LHCN-M2 (cell line): ENCODE results near the gene USP48. TPM values are rescaled to one million over a fixed set of nuclear protein-coding genes. Genes with fewer than 3 reads are reported as not detected.

Experiments used
- DNase-seq: peaks from one replicate; pipeline ENCODE4 v3.0.0-alpha.2; 2012; ENCODE audit warnings: low read depth
- total RNA-seq: library from RNA; depleted of rRNA; stranded (reverse); fragments of >200 nt; gene quantifications from 2 replicates; pipeline ENCODE4 v1.2.3, GENCODE V29; 2014

The USP48 gene
- total RNA-seq, 1 experiment from 2014 or later, result 25.1 TPM

DNA sequence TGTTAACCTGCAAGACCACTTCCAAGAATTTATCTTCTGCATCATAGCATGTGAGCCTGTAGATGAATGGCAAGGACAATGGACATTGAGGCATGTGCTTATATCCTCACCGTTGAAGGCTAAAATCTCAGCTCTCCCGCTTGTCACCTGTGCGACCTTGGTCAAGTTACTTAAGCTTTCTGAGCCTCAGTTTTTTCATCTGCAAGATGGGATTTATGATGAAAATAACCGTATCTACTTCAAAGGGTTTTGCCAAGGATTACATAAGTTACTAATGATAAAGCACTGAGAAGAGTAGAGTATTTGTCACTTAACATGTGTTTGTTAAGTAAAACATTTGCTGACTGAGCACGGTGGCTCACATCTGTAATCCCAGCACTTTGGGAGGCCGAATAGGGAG is 128.7 kb downstream of the USP48 start:
- no peak for DNase-seq

DNA sequence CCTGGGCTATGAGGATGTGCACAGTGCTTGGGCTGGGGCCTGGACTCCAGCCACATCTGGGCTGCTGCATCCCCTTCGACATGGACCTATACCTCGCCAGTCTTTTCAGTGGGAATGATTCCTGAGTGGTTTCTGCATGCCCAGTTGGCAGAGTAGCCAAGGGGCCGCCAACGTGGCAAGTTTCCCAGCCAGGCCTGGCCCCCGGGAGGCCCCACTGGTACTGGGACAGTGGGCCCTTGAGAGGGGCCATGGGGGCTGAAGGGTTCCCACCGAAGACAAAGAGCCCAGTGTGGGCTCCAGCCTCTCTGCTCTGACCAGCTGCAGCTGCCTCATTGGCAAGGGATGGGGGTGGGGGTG is 129.2 kb downstream of the USP48 start:
- DNase-seq, result no peak

DNA sequence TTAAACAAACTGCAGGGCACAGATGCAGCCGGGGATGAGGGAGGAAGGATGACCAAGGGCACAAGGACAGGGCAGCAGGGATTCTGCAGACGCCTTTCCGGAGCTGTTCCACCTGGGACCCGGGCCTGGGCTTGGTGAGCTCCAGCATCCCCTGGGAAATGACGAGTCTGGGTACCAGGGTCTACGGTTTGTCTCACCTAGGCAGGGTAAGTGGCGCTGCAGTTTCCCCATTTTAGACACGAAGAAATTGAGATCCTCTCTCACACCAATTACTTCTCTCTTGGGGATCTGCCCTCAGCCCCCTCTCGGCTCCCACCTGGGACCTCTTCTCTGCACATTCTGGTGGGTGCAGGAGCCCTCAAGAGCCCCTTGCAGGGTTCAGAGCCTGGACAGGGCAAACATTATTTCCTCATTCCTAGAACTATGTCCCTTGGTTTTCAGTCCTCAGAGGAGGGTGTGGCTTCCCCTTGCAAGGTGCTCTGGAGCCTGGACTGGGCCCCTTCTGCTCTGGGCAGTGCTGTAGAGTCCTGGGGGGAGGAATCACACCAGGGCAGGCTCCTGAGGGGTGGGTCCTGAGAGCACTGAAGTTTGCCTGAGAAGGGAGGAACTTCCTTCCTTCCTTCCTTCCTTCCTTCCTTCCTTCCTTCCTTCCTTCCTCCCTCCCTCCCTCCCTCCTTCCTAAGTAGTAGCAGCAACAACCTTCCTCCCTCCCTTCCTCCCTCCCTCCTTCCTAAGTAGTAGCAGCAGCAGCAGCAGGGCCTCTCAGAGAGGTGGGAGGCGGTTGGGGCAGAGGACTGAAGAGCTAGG is 129.8 kb downstream of the USP48 start:
- DNase-seq, result no peak

DNA sequence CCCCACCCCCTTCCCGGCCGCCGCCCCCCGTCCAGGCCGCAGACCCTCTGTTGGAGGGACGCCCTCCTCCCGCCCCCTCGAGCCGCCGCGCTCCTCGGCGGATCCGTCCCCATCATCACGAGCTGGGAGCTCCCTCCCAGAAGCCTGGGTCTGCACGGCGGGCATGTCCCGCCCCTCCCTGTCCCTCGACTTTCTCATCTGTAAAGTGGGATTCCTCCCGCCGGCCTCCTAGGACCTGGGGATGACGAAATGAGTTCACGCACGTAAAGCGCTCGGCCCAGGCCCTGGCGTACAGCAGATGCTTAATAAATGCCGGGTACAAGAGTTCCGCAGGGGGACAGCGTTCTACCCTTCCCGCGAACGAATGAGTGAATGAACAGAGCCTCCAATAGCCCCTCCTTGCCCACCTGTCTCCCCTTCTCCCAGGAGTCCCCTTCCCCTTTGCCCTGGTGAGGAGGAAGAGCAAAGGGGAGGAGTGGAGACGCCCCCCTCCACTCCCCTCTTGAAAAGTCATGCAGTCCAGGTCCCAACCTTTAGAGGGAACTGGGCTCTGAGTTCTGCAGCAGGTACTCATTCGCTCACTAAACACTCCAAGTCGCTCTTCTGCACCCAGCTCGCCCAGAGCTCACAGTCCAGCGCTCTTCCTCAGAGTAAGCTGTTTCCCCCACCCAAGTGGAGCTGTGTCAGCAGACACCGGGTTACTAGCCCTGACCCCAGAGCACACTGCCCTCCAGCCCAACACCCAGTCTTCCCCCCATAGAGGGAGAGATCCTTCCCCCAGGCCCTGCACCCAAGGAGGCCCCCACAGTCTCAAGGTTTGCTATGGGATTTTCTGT is 130.6 kb downstream of the USP48 start:
- DNase-seq, result no peak

DNA sequence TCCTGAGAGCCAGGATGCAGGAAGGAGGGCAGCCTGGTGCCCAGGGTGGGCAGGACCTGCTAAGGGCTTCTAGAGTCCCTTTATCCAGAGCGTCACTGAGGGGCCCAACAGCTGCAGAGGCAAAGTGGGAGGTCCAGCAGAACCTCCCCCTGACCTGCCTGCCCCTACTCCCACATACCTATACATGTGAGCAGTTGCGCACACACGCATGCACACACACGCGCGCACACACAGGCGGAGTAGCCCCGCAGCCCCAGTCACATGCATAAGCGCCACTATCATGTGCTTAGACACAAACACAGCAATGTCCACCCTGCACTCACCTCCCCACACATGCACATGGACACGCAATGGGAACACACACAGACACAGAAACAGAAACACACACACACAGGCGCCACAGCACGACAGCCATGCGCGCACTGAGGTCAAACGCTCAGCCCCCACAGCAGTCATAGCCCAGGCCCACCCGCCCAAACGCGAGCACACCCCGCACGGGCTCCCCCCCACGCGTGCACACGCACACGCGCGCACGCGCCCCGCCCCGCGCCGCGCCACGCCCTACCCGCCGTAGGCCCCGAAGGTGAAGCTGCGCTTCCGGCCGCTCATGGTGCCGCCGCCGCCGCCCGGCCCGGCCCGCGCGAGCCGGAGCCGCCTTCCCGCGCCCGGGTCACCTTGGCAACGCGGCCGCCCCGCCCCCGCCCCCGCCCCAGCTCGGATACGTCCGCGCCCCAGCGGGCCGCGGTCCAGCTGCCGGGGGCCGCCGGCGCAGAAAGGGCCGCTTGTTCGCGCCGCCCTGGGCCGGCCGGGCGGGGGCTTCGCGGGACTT is 131.5 kb downstream of the USP48 start:
- DNase-seq, result peak; percentile 10

DNA sequence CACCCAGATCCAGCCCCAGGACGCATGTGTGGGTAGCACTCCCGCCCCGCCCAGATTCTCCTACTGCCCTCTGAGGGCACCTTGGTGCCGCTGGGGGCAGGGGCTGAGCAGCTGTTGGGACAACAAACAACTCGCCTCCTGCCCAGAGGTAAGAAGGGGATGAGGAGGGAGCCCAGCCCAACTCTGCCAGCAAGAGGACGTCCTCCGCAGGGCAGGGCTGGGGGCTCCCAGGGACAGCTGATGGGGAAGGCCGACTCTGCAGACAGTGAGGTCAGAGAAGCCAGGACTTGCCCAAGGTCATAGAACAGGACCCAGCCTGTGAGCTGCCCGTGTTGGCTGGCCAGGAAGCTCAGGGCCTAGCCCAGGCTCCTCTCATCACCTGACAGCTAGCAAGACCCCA is 132.5 kb downstream of the USP48 start:
- no peak for DNase-seq

GRCh38 chr1:21649315-21649714 is 133.6 kb downstream of the USP48 start:
- DNase-seq, result no peak

DNA sequence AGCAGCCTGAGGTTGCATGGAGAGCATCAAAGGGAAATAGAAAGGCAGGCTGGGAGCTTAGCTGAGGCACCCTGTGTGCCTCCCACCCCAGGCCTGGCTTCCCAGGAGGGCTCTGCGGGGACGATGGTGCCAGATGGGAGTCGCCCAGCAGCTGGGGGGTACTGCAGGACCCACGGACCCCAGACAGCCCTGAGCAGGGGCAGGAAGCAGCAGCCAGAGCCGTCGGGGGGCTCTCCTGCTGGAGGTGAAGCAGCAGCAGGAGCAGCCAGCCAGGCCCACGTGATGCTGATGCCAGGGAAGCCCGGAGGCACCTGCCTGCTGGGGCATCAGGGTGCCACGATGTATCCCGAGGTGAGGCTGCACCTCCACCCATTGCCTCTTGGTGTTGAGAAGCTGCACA is 134.2 kb downstream of the USP48 start:
- DNase-seq, result no peak

DNA sequence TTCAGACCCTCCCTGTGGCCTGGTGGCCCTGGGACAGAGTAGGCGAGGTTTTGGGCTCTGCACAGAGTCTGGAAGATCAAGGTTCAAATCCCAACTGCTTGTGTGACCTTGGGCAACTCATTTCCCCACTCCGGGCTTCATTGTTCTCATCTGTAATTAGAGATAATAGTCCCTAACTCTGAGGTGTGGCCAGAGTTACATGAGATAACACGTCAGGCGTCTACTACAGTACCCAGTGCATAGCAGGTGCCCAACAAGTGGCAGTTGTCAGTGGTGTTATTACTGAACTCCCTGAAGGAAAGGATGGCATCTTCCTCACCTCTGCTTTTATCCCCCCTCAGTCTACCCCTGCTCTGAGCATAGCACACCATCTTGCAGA is 134.6 kb downstream of the USP48 start:
- DNase-seq, result no peak

DNA sequence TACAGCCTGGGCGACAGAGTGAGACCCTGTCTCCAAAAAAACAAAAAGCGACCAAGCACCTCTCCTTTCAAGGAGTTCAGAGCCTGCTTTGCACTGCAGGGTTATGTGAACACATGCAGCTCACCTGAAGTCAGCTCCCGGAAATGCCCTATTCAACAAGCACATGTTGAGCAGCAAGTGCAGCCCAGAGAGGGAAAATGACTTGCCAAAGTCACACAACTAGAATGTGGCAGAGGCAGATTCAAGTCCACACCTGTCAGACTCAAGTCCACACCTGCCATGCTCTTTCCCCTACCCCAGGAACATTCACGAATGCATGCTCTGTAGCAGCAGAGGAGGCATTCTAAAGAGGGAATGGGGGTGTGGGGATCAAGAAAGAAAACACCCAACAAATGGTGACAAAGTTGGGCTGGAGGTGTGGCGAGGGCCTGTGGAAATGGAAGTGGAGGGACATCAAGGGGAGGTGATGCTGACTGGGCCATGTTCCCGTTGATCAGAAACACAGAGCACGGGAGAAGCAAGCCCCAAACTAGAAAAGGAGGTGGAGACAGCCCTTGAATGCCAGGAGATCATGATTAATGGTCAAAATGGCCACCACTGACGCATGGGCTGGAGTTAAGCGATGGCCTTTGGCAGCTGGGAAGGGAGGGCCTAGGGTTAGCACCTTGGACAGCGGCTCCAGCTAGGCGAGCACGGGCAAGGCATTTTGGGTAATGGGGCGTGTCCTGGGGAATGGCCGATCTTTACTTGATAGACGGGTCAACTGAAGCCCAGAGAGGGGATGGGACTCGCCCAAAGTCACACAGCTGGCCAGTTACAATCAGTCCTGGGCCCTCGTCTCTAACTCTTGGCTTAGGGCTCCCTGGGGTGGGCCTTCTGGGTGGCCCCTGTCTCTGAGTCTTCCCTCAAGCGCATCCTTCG is 135.3 kb downstream of the USP48 start:
- peak; percentile 64 for DNase-seq

DNA sequence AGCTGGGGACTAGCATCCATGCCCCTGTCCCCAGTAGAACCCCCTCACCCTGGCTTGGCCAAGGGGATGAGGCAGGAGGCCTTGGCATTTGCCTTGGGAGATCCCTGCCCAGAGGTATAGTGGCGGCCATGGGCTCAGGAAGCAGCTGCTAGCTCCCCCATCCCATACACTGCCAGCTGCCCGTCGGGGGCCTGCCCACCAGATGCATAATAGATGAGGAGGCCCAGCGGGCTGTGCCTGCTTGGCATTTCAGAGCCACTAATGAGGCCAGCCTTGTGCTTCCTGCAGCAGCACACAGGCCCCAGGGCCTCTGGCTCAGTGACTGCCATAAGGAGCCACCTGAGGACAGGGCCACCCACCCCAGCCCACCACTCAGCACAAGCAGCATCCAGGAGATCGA is 137.4 kb downstream of the USP48 start:
- no peak for DNase-seq

GRCh38 chr1:21644906-21645305 is 138.0 kb downstream of the USP48 start:
- DNase-seq, result no peak

GRCh38 chr1:21644348-21644747 is 138.6 kb downstream of the USP48 start:
- DNase-seq, result no peak

DNA sequence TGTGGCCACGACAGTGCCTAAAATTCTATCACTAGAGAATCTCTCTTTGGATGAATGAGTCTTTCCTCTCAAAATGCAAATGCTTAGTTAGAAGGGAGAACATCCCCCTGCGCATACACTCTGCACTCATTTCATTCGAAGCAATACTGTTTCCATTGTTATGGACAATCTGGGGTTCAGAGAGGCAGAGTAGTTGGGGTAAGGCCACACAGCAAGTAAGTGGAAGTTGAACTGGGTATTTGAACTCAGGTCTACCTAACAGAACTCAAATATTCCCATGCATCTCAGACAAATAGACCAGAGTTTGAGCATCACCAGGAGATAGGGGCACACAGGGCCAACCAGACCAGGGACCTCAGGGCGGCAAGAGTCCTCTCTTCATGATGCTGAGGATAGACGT is 139.3 kb downstream of the USP48 start:
- no peak for DNase-seq

- DNase-seq, result no peak
Measured at GRCh38 chr1:21641967-21642739, 140.8 kb downstream of the USP48 start.

DNA sequence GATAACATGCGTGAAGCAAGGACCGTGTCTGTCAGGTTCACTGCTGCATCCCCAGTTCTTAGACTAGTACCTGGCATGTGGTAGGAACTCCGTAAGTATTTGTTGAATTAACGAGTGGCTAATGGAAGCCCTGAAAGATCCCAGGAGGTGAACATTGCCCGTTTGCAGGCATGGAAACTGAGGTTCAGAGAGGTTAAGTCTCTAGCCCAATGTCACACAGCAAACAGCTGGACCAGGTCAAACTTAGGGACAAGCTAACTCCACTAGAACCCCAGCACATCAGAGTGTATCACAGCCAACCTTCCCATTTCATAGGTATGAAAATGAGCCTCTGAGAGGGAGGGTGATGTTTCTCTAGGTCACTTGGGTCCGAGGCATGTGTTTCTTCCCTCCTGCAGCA is 141.4 kb downstream of the USP48 start:
- DNase-seq, result no peak

DNA sequence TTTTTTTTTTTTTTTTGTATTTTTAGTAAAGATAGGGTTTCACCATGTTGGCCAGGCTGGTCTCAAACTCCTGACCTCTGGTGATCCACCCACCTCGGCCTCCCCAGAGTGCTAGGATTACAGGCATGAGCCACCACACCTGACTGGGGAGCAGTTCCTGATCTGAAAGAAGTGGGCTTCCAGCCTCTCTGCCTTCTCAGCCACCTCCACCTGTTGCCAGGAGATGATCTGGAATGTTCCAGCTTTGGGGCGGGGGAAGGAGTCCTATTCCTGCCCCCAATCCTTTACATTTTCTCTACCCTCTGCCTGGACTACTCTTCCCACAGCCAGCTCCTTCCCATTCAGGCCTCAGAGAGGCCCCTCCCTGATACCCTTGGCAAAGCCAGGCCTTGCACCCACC is 141.9 kb downstream of the USP48 start:
- DNase-seq, result no peak

DNA sequence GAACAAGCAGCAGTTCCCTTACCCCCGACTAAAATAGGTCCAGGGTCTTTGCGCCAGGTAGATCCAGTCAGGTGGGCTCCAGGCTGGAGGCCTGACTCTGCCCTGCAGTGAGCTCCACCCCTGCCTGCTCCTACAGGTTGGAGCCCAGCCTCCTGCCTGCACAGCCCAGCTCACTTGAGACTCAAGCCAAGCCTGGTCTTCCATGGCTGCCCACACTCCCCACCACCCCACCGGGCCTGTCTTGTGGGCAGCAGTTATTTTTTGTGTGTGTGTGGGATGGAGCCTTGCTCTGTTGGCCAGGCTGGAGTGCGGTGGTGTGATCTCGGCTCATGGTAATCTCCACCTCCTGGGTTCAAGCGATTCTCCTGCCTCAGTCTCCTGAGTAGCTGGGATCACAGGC is 142.3 kb downstream of the USP48 start:
- DNase-seq, result no peak

- DNase-seq, result no peak
Measured at GRCh38 chr1:21639594-21640041, 143.3 kb downstream of the USP48 start.
